TTC549 (cell line): ENCODE data around the gene SCAMP5.

Experiments used
- FAIRE-seq: peaks from 2 replicates; lab custom pipeline; 2012; peaks lifted over from hg19 to GRCh38; lab: Jason Lieb, UNC

The SCAMP5 gene

DNA sequence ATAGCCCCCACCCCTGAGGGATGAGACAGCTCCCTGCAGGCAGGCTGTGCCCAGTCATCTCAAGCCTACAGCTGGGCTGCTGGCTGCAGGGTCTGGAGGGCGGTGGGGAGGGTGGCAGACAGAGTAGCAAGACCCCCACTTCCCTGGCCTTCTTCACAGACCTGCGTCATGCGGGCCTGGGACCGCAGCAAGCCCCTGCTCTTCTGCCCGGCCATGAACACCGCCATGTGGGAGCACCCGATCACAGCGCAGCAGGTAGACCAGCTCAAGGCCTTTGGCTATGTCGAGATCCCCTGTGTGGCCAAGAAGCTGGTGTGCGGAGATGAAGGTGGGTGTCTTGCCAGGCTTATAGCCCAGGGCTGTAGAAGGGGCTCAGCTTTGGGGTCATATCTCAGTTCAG lies 53.0 kb downstream of the SCAMP5 start:
- no peak for FAIRE-seq

DNA sequence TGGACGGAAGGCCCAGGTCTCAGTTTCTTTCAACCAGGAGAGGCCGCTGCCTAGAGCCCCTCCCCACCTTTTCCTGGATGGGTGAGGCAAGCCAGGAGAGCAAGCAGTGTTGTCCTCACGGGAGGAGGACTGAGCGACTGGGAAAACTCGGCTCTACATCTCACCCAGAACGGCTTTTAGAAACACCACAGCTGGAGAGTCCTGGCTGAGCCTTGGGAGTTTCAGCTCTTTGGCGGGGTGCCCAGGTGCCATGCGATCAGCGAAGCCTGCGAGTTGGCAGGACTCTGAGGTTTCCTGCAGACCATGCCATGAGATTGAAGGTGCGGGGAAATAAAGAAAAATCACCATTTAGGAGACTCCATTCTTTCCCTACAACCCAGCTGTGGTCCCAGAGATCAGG lies 54.0 kb downstream of the SCAMP5 start:
- FAIRE-seq = no peak

DNA sequence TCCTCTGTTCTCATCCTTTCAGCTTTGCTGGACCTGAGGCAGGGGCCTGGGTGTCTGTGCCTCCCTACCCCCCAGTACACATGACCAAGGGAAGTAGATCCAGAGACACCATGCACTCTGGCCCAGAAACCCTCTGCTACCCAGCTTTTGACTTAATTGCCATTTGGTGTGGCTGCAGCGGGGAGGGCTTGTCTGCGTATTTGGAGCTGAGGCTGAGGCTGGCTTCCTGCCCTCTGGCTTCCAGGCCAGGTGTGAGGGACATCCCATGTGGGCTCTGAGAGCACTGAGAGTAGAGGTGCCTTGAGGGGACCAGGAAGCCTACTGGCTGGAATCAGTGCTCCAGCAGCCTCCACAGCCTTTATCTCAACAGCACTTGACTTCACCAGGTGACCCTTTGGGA lies 54.9 kb downstream of the SCAMP5 start:
- no peak for FAIRE-seq

DNA sequence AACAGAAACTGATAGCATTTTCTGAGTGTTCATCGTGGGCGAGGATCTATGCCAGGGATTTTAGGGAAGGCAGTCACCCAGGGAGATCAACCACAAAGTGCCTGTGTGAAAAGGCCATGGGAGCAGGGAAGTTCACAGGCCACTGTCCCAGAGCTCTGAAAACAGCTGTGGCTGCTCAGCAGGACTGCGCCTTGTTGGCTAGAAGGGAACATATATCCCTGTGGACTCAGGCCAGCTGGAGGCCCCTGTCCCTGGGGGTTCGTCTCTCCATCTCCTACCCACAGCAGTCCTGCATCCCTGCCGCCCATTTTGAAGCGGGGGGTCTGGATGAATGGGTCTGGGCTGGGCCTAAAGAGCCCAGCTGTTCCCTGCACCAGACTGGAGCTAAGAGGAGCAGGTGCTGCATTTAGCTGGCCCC lies 55.8 kb downstream of the SCAMP5 start:
- no peak for FAIRE-seq

DNA sequence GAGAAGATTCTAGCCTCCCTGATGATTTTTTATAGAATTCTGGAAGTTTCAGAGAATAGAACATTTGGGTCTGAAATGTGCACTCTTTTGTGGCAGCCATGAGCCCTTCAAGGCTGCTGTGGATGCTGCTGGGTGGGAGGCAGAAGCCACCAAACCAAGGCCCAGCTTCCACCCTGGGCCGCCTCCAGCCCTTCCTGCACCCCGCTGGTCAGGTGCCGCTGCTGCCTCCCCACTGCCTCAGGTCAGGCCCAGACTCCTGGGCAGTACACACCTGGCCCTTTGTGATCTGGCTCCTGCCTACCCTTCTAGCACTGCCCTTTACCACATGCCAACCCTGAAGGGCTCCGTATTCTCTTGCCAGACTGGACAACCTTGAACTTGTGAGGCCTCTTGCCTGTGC lies 56.3 kb downstream of the SCAMP5 start:
- no peak for FAIRE-seq

DNA sequence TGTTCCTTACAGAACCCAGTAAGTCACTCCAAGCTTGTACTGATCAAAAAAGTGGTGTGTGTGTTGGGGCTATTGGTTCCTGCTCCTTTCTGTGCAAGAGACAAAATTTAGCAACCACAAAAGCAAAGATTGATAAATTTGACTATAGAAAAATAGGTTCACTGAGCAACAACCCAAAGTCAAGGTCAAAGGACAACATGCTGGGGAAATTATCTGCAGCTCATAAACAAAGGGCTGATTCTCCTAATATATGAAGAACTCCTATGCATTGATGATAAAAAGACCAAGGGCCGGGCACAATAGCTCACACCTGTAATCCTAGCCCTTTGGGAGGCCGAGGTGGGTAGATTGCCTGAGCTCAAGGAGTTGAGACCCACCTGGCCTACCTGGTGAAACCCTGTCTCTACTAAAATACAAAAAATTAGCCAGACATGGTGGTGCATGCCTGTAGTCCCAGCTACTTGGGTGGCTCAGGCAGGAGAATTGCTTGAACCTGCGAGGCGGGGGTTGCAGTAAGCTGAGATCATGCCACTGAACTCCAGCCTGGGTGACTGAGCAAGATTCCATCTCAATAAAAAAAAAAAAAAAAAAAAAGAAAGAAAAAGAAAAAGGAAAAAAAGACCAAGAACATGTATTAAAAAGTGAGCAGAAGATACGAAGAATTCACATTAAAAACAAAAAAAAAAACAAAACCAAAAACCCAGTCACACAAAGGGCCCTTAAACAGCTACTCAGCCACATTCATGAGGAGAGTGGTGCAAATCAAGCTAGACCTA lies 57.8 kb downstream of the SCAMP5 start:
- FAIRE-seq = no peak

DNA sequence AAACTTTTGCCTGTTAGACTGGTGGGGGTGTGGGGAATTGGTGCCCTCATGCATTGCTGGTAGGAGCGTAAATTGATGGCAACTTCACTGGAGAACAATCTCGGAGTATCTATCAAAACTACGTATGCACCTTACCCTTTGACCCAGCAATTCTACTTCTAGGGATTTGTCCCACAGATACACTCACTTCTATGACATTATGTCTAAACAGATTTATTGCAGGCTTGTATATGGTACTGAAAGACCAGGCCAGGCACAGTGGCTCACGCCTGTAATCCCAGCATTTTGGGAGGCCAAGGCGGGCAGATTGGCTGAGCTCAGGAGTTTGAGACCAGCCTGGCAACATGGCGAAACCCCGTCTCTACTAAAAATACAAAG lies 58.4 kb downstream of the SCAMP5 start:
- no peak for FAIRE-seq

DNA sequence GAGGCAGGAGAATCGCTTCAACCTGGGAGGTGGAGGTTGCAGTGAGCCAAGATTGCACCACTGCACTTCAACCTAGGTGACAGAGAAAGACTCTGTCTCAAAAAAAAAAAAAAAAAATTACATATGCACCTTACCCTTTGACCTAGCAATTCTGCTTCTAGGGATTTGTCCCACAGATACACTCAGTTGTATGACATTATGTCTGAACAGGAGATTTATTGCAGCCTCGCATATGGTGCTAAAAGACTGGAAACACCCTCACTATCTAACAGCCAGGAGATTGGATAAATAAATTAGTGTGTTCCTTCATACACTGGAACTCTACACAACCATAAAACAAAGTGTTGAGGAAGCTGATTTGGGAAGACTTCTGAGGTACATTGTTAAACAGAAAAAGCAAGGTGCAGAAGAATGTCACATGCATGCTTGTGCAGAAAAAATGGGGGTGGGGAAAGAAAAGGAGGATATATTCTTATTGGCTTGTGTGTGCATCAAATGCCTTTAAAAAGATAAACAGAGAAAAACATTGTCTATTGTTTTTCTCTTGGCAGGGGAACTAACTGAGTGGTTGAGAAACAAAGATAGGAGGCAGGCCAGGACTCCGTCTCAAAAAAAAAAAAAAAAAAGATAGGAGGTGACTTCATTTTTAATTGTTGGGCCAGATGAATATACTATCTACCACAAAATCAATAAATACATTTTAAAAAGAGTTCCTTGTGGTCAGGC lies 59.0 kb downstream of the SCAMP5 start:
- no peak for FAIRE-seq

DNA sequence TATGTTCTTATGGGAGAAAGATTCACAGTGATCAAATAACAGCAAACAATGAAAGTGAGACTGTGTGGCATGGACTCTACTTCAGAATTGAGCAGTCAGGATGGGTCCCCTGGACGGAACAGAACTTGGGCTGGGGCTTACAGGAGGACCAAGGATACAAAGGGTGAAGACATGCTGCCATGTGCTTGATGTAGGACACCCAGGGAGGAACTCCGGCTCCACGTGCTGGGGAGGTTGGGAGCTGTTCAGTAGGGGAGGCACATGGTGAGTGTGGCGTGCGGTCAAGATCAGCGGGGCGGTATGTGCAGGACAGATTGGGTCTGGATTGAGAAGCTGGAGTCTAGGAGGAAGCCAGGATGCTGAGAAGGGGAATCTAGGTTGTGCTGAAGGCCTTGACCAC lies 60.7 kb downstream of the SCAMP5 start:
- no peak for FAIRE-seq

DNA sequence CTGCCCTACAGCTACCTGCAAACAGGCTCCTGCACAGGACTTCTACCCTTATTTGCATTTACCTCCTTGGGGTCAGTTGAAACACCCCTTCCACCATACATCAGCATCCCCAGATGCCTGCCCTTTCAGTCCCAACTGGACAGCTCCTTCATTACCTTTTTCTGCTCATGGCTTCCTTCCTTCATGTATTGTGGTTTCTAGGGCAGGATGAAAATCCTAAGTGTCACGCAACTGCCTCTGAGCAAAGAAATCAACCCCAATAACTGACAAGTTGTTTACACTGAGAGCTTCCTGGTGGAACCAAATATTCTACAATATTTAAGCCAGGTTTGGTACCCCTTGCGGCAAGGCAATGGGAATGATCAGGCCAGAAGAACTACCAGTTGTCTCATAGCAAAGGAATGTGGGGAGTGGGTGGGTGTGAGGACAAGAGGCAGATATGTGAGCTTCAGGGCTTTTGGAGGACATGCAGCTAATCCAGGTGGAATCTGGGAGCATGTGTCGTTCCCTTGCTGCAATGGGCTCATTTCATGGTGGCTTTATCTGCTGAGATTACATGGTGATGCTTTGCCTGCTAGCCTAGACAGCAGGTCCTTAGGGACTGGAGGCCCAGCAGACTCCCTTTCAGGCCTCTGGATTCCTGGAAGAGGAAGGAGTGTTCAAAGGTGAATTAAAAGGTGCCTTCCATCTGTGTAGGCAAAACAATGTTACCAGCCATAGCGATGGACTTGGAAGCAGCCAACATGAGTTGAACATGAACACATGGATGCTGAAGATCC lies 63.0 kb downstream of the SCAMP5 start:
- no peak for FAIRE-seq

DNA sequence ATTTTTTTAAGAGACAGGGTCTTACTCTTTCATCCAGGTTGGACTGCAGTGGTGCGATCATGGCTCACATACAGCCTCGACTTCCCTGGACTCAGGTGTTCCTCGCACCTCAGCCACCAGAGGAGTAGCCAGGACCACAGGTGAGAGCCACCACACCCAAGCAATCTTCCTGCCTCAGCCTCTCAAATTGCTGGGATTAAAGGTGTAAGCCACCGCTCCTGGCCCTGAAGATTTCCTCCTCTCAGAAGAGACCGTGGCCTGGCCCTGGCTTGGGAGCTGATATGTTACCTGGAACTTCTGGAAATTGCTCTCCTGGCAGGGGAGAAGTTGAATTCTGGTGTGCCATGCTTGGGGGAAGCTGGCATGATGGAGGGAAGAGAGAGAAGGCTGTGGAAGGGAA lies 64.2 kb downstream of the SCAMP5 start:
- FAIRE-seq = no peak

DNA sequence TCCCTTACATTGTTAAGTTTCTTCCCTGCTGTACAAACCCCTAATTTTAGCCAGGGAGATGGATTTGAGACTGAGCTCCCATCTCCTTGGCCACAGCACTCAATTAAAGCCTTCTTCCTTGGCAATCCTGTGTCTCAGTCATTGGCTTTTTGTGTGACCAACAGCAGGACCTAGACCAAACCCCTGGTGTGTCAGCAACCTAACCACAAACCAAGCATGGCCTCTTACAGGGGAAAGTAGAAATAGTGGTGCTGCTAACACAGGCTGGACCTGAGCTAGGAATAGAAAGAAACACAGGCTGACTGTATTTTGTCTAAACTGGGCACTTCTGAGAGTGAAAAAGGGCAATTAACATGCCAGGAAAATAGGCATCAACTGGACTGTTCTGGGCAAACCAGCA lies 65.9 kb downstream of the SCAMP5 start:
- no peak for FAIRE-seq

DNA sequence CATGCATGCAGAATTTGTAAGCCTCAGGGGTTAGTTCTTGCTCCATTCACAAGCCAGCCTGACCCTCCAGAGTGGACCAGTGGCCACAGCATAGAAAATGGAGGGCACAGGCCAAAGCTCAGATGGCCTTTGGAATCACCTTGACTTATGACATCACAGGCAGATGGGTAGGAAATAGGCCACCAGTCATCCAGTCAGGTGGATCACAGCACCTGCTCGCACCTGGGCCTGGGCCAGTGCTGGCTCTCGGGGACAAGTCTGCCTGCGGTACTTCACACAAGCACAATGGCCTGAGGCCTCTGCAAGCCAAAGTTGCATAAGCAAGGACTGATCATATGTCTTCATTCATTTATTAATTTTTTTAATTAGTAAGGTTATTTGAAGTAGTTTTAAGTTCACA lies 67.3 kb downstream of the SCAMP5 start:
- FAIRE-seq = no peak

DNA sequence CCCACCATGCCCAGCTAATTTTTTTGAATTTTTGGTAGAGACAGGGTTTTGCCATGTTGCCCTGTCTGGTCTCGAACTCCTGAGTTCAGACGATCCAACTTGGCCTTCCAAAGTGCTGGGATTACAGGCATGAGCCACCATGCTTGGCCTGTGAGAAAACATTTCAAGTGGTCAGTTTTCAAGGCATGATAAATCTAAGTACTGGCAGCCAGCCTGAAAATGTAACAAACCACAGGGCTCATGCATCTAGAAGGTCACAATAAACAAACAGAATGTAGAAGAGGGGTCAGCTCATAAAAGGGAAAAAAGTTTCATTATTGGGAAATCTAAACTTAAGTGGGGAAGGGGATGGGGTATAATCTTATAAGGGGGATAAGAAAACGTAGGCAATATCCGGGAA lies 68.0 kb downstream of the SCAMP5 start:
- FAIRE-seq = no peak

DNA sequence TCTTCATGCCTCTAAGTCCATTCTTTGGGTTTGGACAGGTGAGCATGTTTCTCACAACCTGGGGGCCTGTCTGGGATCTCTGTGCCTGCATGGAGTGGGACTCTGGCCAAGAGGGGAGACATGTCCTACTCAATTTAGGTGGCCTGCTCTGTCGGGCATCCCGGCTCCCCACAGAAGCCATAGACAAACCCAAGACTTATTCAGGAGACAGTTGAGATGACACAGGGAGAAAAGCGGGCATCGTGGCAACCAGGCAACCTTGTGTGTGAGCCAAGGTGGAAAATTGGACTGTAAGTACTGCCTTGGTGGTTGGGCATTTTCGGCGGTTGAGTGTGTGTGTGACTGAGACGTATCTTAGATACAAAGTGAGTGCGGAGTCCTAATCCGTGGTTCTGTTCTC lies 68.5 kb downstream of the SCAMP5 start:
- FAIRE-seq = no peak

DNA sequence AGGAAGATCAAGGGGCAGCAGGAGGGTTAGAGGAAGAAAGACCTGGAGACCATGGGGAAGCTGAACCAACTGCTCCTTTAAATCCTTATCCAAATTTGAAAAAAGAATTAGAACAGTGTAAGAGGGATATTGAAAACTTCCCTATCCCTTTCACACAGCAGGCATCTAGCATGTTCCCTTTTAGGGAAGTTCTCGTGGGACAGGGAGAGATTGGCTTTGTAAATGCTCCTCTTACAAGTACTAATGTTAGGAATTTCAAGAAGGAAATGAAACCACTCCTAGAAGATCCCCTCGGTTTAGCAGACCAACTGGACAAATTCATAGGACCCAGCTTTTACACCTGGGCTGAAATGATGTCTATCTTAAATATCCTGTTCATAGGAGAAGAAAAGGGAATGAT lies 69.5 kb downstream of the SCAMP5 start:
- no peak for FAIRE-seq

DNA sequence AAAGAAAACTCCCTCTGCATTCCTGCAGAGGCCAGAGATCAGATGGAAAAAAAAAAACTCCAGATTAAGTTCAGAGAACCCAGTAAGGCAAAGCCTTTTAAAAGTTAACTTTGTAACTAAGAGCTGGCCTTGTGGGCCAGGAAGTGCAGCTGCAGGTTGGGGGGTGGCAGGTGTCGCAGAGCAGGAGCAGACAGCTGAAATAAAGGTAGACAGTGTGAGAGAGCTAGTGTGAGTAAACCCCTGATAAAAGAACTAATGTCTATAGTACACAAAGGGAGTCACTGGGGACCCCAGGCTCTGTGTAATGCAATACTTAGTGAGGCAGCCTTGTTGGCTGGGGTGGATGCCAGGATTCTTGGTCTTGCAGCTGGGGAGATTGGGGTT lies 70.1 kb downstream of the SCAMP5 start:
- FAIRE-seq = no peak

DNA sequence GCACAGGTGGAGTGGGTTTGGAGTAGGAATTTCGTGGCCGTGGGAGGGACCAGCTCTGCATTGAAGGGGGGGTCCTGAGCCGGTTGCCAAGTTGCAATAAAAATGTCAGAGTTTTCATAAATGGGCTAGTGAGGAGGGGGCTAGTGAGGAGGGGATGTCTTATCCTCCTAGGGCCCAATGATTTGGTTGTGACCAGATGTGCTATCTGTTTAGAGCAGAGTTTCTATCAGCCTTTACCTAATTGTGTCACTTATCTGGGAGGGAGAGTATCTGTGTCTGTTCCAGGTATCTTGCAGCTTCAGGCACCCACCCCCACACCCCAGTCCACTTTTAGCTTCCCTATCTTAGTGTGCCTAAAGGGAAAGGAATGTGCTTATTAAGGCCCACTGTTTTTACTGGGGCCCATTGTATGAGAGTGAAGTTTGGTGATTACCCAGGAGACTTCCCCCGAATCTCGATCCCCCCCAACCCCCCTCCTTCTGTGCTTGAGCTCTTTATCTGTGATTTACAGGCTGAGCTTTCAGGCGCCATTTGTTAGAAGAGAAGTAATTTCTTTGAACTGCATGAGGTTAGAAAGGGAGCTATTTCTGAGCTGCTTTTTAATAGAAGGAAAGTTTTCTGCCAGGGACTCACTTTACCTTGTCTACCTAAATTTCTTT lies 70.6 kb downstream of the SCAMP5 start:
- no peak for FAIRE-seq

DNA sequence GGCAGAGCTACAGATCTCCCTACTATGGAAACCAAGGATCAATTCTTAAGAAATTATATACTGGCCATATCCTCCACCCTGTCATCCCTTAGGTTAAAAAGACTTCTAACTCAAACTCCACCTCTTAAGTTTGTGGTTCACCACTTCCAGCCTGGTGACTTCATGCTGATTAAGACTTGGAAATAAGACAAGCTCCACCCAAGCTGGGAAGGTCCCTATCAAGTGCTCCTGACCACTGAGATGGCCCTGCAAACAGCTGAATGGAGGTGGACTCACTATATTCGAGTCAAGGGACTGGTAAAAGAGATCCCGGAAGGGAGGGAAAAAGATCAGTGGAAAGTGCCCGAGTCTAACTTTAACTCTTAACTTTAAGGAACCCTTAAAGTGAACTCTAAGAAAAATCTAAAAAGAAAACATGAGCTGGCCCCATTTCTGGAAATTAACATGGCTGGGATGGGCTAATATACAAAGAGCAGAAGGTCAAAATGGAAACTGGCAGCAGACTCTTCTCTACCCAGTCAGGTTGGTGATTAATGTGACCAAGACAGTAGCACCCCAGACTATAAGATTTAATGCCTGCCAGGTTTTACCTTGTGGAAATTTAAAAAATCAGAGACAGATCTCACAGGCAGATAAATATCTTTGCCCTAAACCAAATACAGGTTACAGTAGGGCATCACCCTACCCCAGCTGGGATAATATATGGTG lies 71.9 kb downstream of the SCAMP5 start:
- FAIRE-seq = no peak

DNA sequence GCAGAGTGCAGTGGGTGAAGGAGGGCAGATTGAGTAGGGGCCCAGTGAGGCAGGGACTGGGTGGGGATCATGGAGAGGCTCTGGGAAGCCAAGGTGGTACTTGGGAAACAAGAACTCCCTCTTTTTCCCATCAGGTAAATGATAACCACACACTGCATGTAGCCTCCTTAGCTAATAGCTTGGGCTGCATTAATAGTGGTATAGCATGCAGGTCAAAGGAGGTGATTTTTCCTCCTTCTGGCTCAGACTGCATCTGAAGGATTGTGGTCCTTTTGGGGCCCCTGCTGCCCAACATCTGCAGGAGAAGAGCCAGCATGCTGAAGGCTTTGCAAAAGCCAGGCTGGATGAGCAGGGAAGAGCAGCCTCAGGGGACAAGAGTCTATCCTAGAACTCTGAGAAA lies 73.4 kb downstream of the SCAMP5 start:
- FAIRE-seq = no peak

DNA sequence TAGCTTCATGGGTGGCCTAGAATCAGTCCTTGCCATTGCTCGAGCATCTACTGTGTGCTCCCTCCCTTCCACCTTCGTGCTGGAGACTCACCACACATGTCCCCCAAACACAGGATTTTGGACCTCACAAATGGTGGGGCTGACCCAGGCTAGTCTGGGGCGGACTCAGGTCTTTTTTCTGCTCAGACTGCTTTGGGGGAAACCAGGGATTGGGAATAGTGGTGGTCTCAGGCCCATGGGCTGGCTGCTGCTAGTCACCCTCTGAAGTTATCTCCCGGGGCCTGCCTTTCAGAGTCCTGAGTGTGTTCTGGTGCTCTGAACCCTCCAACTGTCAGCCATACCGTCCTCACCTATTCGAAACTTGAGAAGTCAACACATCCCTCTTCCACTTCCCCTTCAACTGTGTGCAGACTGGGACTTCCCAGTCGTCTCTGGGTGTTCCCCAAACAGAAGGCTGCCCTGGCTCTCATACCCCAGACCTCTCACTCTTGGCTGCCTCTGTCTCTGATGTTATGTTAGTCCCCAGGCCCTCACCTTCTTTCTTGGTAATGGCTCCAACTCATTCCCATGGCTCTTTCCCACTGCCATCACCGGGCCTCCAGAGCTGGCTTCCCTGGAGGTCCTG lies 74.0 kb downstream of the SCAMP5 start:
- no peak for FAIRE-seq

DNA sequence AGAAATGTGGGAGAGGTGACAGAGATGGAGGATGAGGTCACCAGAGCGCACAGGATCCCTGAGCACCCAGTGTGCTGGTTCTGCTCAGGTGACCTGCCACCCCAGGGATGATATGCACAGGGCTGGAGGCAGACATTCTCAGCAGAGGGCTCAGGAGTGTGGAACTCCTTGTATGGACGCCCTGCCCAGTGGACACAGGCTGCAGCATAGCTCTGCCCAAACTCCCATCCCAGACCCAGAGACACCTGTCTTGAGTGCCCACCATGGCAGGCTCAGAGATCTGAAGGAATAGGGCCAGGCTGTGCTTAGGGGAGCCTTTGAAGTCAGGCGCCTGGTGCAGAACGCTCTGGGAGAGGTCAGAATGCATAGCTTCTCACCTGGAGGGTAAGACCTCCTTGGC lies 75.3 kb downstream of the SCAMP5 start:
- FAIRE-seq = no peak
